AG10803 (cell line): ENCODE results near the gene ATL3.
"Not testable (repeated sequence)": the region's sequence is repeated elsewhere in the genome, so short reads cannot be mapped to it uniquely, and the experiment has no call there.

ENCODE experiments used
- DNase-seq: peaks from one replicate; pipeline ENCODE4 v3.0.0; 2010; ENCODE audit warnings: low read depth
- H3K4me3 ChIP-seq: 2 replicates; pipeline ENCODE4 v1.5.1; 2011; ENCODE audit warnings: mild to moderate bottlenecking, low read length, control low read depth
- CTCF ChIP-seq: conservative IDR thresholded peaks from 2 replicates; pipeline ENCODE4 v1.5.1; 2011; ENCODE audit warnings: mild to moderate bottlenecking, low read length, control low read depth, inconsistent platforms

ATL3 gene

GRCh38 chr11:63694596-63694995 is 23.4 kb upstream of the ATL3 start:
- H3K4me3 ChIP-seq: no peak overlapping the region
- no peak for TF ChIP-seq CTCF
- DNase-seq: no peak

- no peak for DNase-seq
- H3K4me3 ChIP-seq: no peak overlapping the region
- TF ChIP-seq CTCF: no peak
Measured at GRCh38 chr11:63687845-63688244, 16.7 kb upstream of the ATL3 start.

- no peak for TF ChIP-seq CTCF
- DNase-seq: no peak
Measured at GRCh38 chr11:63686926-63687325, 15.8 kb upstream of the ATL3 start.

GRCh38 chr11:63685158-63685721 is 14.1 kb upstream of the ATL3 start:
- DNase-seq: peak; percentile 41
- H3K4me3 ChIP-seq: not testable (repeated sequence)

More at GRCh38 chr11:63686926-63687325, 15.8 kb upstream of the ATL3 start:
- no peak overlapping the region for H3K4me3 ChIP-seq

GRCh38 chr11:63683133-63683991 is 12.2 kb upstream of the ATL3 start:
- H3K4me3 ChIP-seq: peak overlapping the region; percentile 97
- TF ChIP-seq CTCF: no peak
- peak; percentile 50 for DNase-seq

- no peak for TF ChIP-seq CTCF
- no peak for DNase-seq
Measured at GRCh38 chr11:63682066-63683021, 11.2 kb upstream of the ATL3 start.

More at GRCh38 chr11:63682066-63683021, 11.2 kb upstream of the ATL3 start:
- peak overlapping the region; percentile 97 for H3K4me3 ChIP-seq
